ENCODE results near the gene RAB33B.

Gene RAB33B

GRCh38 chr4:139515531-139515958 lies 61.6 kb downstream of the RAB33B start:
- Histone ChIP-seq H3F3A (ENCODE audit: low read depth) (no peaks in the 10 kb centered on the region), H3K4me3 (ENCODE audit: low read length, poor library complexity, severe bottlenecking) (no peak overlapping the region), H3K9me3 (ENCODE audit: insufficient read depth, low read depth, low read length) (no peaks in the 10 kb centered on the region), H3K4me1 (ENCODE audit: insufficient read depth, low read length, poor library complexity, severe bottlenecking) (no peaks in the 10 kb centered on the region), H2AFZ (ENCODE audit: low read length) (no peak overlapping the region), H3K4me2 (ENCODE audit: low read depth, low read length, poor library complexity, severe bottlenecking) (no peak overlapping the region), H3K27me3 (ENCODE audit: insufficient read depth, low read length, poor library complexity, severe bottlenecking) (no peaks in the 10 kb centered on the region), H4K20me1 (ENCODE audit: insufficient read depth, low read length, poor library complexity, severe bottlenecking) (no peaks in the 10 kb centered on the region), H3K79me2 (ENCODE audit: insufficient read depth, low read length) (no peaks in the 10 kb centered on the region), H3K36me3 (ENCODE audit: insufficient read depth, low read length) (peaks cover 60% of the 10 kb centered on the region; the same call in 1 of the 2 replicates), H3K9ac (ENCODE audit: low read depth, low read length, poor library complexity, severe bottlenecking) (no peak overlapping the region), H3K9me2 (replicated peaks; ENCODE audit: low read depth, low read length) (no peaks in the 10 kb centered on the region)
- TF ChIP-seq EZH2phosphoT487 (IDR thresholded peaks at IDR 0.05; ENCODE audit: borderline replicate concordance), result no peak
- TF ChIP-seq CTCF (conservative IDR thresholded peaks at IDR 0.05; ENCODE audit: low read length), result no peak

- H3F3A ChIP-seq (ENCODE audit: low read depth), result no peaks in the 10 kb centered on the region
- no peaks in the 10 kb centered on the region for H3K9me2 ChIP-seq (replicated peaks; ENCODE audit: low read depth, low read length)
- H3K4me2 ChIP-seq (ENCODE audit: low read depth, low read length, poor library complexity, severe bottlenecking), result no peak overlapping the region
- peaks cover 63% of the 10 kb centered on the region for H3K36me3 ChIP-seq (ENCODE audit: insufficient read depth, low read length)
- TF ChIP-seq EZH2phosphoT487 (IDR thresholded peaks at IDR 0.05; ENCODE audit: borderline replicate concordance) (no peak), CTCF (conservative IDR thresholded peaks at IDR 0.05; ENCODE audit: low read length) (no peak)
- no peaks in the 10 kb centered on the region for H4K20me1 ChIP-seq (ENCODE audit: insufficient read depth, low read length, poor library complexity, severe bottlenecking)
- H3K9me3 ChIP-seq (ENCODE audit: insufficient read depth, low read depth, low read length), result no peaks in the 10 kb centered on the region
- H3K4me3 ChIP-seq (ENCODE audit: low read length, poor library complexity, severe bottlenecking), result no peak overlapping the region
- H3K9ac ChIP-seq (ENCODE audit: low read depth, low read length, poor library complexity, severe bottlenecking), result no peak overlapping the region
- H3K79me2 ChIP-seq (ENCODE audit: insufficient read depth, low read length), result no peaks in the 10 kb centered on the region
- H3K4me1 ChIP-seq (ENCODE audit: insufficient read depth, low read length, poor library complexity, severe bottlenecking), result peaks cover 16% of the 10 kb centered on the region
- no peaks in the 10 kb centered on the region for H3K27me3 ChIP-seq (ENCODE audit: insufficient read depth, low read length, poor library complexity, severe bottlenecking)
- H2AFZ ChIP-seq (ENCODE audit: low read length), result no peak overlapping the region
Observed at GRCh38 chr4:139521754-139522401, 68.0 kb downstream of the RAB33B start.

- peaks cover 16% of the 10 kb centered on the region for H3K4me1 ChIP-seq (ENCODE audit: insufficient read depth, low read length, poor library complexity, severe bottlenecking)
Observed at GRCh38 chr4:139522457-139522856, 68.5 kb downstream of the RAB33B start.

More at GRCh38 chr4:139522457-139522856, 68.5 kb downstream of the RAB33B start:
- no peak overlapping the region for H3K4me2 ChIP-seq (ENCODE audit: low read depth, low read length, poor library complexity, severe bottlenecking)
- H4K20me1 ChIP-seq (ENCODE audit: insufficient read depth, low read length, poor library complexity, severe bottlenecking), result no peaks in the 10 kb centered on the region
- H3K4me3 ChIP-seq (ENCODE audit: low read length, poor library complexity, severe bottlenecking), result no peak overlapping the region
- H3K27me3 ChIP-seq (ENCODE audit: insufficient read depth, low read length, poor library complexity, severe bottlenecking), result no peaks in the 10 kb centered on the region
- peaks cover 66% of the 10 kb centered on the region for H3K36me3 ChIP-seq (ENCODE audit: insufficient read depth, low read length)
- H3F3A ChIP-seq (ENCODE audit: low read depth), result no peaks in the 10 kb centered on the region
- no peak; the same call in 1 of the 2 replicates for TF ChIP-seq CTCF (conservative IDR thresholded peaks at IDR 0.05; ENCODE audit: low read length)
- no peak for TF ChIP-seq EZH2phosphoT487 (IDR thresholded peaks at IDR 0.05; ENCODE audit: borderline replicate concordance)
- H3K79me2 ChIP-seq (ENCODE audit: insufficient read depth, low read length), result no peaks in the 10 kb centered on the region
- no peaks in the 10 kb centered on the region for H3K9me2 ChIP-seq (replicated peaks; ENCODE audit: low read depth, low read length)
- no peaks in the 10 kb centered on the region for H3K9me3 ChIP-seq (ENCODE audit: insufficient read depth, low read depth, low read length)
- no peak overlapping the region for H2AFZ ChIP-seq (ENCODE audit: low read length)
- no peak overlapping the region for H3K9ac ChIP-seq (ENCODE audit: low read depth, low read length, poor library complexity, severe bottlenecking)

All from Loucy (cell line).